A549 (cell line): ENCODE measurements around the gene MAMDC4. TPM values are rescaled to one million over a fixed set of nuclear protein-coding genes. Genes with fewer than 3 reads are reported as not detected.
"Not testable (repeated sequence)": the region's sequence is repeated elsewhere in the genome, so short reads cannot be mapped to it uniquely, and the experiment has no call there.

Experiments used
- ATAC-seq, 2 experiments: fragments of 200-7000 bp in 1 of 2; fragments of >200 bp in 1 of 2; cut with Nextera tagmentation in 1 of 2; cut with Tn5 transposase in 1 of 2; 3 replicates each; pipeline versions ENCODE4 v1.8.0 to v1.9.1; 2018 to 2020; ENCODE audit warnings: mild to moderate bottlenecking in 1 of 2, moderate library complexity in 1 of 2
- CTCF ChIA-PET: fragments of 300-600 bp; sonication (Branson Sonifier 250); formaldehyde crosslinking; extraction: SDS; loops from one replicate; lab custom pipeline; 2021; ENCODE audit warnings: antibody characterized with exemption, inconsistent platforms; lab: Yijun Ruan, JAX
- POLR2A ChIA-PET: fragments of 350-600 bp; formaldehyde crosslinking; extraction: SDS; loops from one replicate; lab custom pipeline; 2021; ENCODE audit warnings: antibody characterized with exemption, inconsistent platforms; lab: Yijun Ruan, JAX
- DNase-seq, 2 experiments: peaks; one replicate each; pipeline versions ENCODE4 v3.0.0 to v3.0.0-alpha.2; 2011 to 2016; ENCODE audit warnings: low read depth in 1 of 2, low spot score in 1 of 2
- FAIRE-seq: peaks from 2 replicates; lab custom pipeline; 2011; peaks lifted over from hg19 to GRCh38; lab: Jason Lieb, UNC
- H3K27ac ChIP-seq, 2 experiments: fragments of >200 bp; sonication (Bioruptor Twin); formaldehyde crosslinking; 3 replicates each; pipeline ENCODE4 v1.5.1; 2016 to 2017
- H3K4me1 ChIP-seq: fragments of >200 bp; sonication (Bioruptor Twin); formaldehyde crosslinking; 3 replicates; pipeline ENCODE4 v1.6.1; 2016
- H3K4me2 ChIP-seq: fragments of >200 bp; sonication (Bioruptor Twin); formaldehyde crosslinking; 3 replicates; pipeline ENCODE4 v1.6.1; 2016
- H3K4me3 ChIP-seq: fragments of >200 bp; sonication (Bioruptor Twin); formaldehyde crosslinking; 3 replicates; pipeline ENCODE4 v1.5.1; 2016
- H3K9me3 ChIP-seq: fragments of >200 bp; sonication (Bioruptor Twin); formaldehyde crosslinking; 3 replicates; pipeline ENCODE4 v1.6.1; 2016
- CEBPB ChIP-seq, 2 experiments: fragments of >200 bp in 1 of 2; sonication (Bioruptor Twin) in 1 of 2; formaldehyde crosslinking in 1 of 2; IDR thresholded peaks; 2 replicates each; pipeline ENCODE4 v1.6.1; 2012 to 2016
- CHD2 ChIP-seq: fragments of 150-350 bp; IDR thresholded peaks from 2 replicates; pipeline ENCODE4 v1.6.1; 2014; ENCODE audit warnings: low read length; ENCODE audit not compliant: partially characterized antibody
- EHF ChIP-seq: fragments of 250-450 bp; sonication (Bioruptor Pico); IDR thresholded peaks from 2 replicates; pipeline ENCODE4 v1.5.0; 2020; ENCODE audit warnings: mild to moderate bottlenecking
- FOXS1 ChIP-seq: fragments of 250-450 bp; sonication (Bioruptor Pico); IDR thresholded peaks from 2 replicates; pipeline ENCODE4 v1.5.0; 2020; ENCODE audit warnings: mild to moderate bottlenecking, moderate library complexity
- HOXB5 ChIP-seq: fragments of 250-450 bp; sonication (Bioruptor Pico); IDR thresholded peaks from 2 replicates; pipeline ENCODE4 v1.5.0; 2020; ENCODE audit warnings: mild to moderate bottlenecking, moderate library complexity
- JUN ChIP-seq, 2 experiments: fragments of >200 bp; sonication (Bioruptor Twin); formaldehyde crosslinking; IDR thresholded peaks; 2 replicates in 1 of 2; 3 replicates in 1 of 2; pipeline ENCODE4 v1.6.1; 2016 to 2017
- JUNB ChIP-seq: fragments of >200 bp; sonication (Bioruptor Twin); formaldehyde crosslinking; IDR thresholded peaks from 2 replicates; pipeline ENCODE4 v1.6.1; 2016
- MYC ChIP-seq: IDR thresholded peaks from 2 replicates; pipeline ENCODE4 v1.6.1; 2012; ENCODE audit warnings: mild to moderate bottlenecking, inconsistent platforms, low read length, improper control_type of control experiment, borderline replicate concordance
- PHF8 ChIP-seq: fragments of 200-600 bp; sonication (generic); IDR thresholded peaks from 2 replicates; pipeline ENCODE4 v1.6.1; 2016; ENCODE audit warnings: low read depth, mild to moderate bottlenecking, antibody characterized with exemption, moderate library complexity, borderline replicate concordance
- POLR2A ChIP-seq: IDR thresholded peaks from 2 replicates; pipeline ENCODE4 v1.6.1; 2012; ENCODE audit warnings: mild to moderate bottlenecking, low read length
- POLR2AphosphoS2 ChIP-seq: conservative IDR thresholded peaks from 2 replicates; pipeline ENCODE4 v1.6.1; 2012; ENCODE audit warnings: low read length, improper control_type of control experiment, inconsistent platforms
- RAD21 ChIP-seq, 2 experiments: fragments of >200 bp in 1 of 2; sonication (Bioruptor Twin) in 1 of 2; formaldehyde crosslinking in 1 of 2; IDR thresholded peaks in 1 of 2; conservative IDR thresholded peaks in 1 of 2; 2 replicates in 1 of 2; 3 replicates in 1 of 2; pipeline ENCODE4 v1.6.1; 2012 to 2018; ENCODE audit warnings: inconsistent platforms in 1 of 2
- RFX5 ChIP-seq: fragments of 450-650 bp; IDR thresholded peaks from 2 replicates; pipeline ENCODE4 v1.7.1; 2014; ENCODE audit warnings: antibody characterized with exemption, mild to moderate bottlenecking, moderate library complexity
- ZNF302 ChIP-seq: fragments of 250-450 bp; sonication (Bioruptor Pico); IDR thresholded peaks from 2 replicates; pipeline ENCODE4 v1.9.0; 2021; ENCODE audit warnings: inconsistent platforms, mild to moderate bottlenecking, moderate library complexity
- WGBS: methylation state at CpG from one replicate; pipeline ENCODE4 v1.1.6; 2017; ENCODE audit errors: missing lambda C conversion rate; 5-methylcytosine and 5-hydroxymethylcytosine counted together
- polyA plus RNA-seq, 4 experiments: library from polyadenylated mRNA; depleted of rRNA in 3 of 4; stranded (reverse); fragments of >200 nt; fragmentation: RNase III in 1 of 4; extraction: RNeasy Plus Mini Kit Qiagen cat#74134 plus additional on column Dnase treatment in 1 of 4; gene quantifications; 2 replicates in 3 of 4; 3 replicates in 1 of 4; pipeline ENCODE4 v1.2.3, GENCODE V29; 2011 to 2017
- TF ChIP-seq, protein P1 (sequence below): fragments of >200 bp; sonication (Bioruptor Twin); formaldehyde crosslinking; IDR thresholded peaks from 3 replicates; pipeline ENCODE4 v1.6.1; 2016
- TF ChIP-seq, protein P2 (sequence below): IDR thresholded peaks from 2 replicates; pipeline ENCODE4 v1.6.1; 2012
- TF ChIP-seq, protein P3 (sequence below): IDR thresholded peaks from 2 replicates; pipeline ENCODE4 v1.6.1; 2012; ENCODE audit warnings: low read depth, borderline replicate concordance
- TF ChIP-seq, protein P4 (sequence below): IDR thresholded peaks from 2 replicates; pipeline ENCODE4 v1.6.1; 2012
- TF ChIP-seq, protein P5 (sequence below): fragments of 200-600 bp; sonication (generic); IDR thresholded peaks from 2 replicates; pipeline ENCODE4 v1.6.1; 2016; ENCODE audit warnings: antibody characterized with exemption, mild to moderate bottlenecking, moderate library complexity

The MAMDC4 gene
- polyA plus RNA-seq, 2 of the 4 experiments (the other 2 are of a cell fraction), result 1.3 to 7.3 TPM

DNA sequence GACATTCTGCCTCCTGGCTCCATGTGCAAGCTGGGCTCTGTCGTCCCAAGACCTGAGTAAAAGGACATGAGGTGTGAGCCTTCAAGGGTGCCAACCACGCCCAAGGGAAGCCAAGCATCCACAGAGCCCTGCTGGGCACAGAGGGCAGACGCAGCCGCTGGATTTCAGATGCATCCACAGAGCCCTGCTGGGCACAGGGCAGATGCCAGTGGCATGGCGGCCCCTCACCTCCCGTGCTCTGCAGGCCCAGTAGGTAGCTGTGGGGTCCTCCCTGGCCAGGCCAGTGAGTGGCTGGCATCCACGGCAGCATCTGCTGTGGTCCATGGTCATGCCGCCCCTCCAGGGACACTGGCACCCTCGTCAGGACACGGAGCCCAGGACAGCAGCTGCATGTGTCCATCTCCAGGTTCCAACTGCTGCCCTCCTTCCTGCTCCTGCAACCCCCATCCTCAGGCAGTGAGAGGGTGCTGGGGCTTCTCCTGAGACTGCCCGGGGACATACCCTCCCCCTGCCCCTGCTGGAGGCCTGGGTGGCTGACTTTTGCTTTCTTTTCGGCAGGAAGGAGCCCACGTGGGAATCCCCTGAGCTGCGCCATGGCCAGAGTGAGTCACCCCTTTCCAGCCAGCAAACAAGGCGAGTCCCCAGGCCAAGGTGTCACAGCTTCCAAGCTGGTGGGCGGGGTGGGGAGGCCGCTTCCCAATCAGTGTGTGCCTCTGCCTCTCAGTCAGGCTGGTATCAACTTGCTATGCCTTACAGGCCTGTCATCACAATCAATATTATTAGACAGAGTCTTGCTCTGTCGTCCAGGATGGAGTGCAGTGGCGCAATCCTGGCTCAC is 30.2 kb downstream of the MAMDC4 start (continued):
- peak; percentile 52; the same call in 1 of the 2 replicates for TF ChIP-seq JUNB

DNA sequence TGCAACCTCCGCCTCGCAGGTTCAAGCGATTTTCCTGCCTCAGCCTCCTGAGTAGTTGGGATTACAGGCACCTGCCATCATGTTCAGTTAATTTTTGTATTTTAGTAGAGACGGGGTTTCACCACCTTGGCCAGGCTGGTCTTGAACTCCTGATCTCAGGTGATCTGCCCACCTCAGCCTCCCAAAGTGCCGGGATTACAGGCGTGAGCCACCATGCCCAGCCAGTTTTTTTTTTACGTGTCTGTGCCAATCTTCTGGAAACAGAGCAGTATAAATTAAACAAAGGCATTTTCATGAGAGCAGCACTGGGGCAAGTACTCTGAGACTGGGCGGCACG is 30.8 kb downstream of the MAMDC4 start:
- not testable (repeated sequence) for DNase-seq, H3K4me3 ChIP-seq, FAIRE-seq, ATAC-seq, H3K9me3 ChIP-seq
- peaks cover 48% of the 10 kb centered on the region for H3K4me1 ChIP-seq
- peak overlapping the region; percentile 77 for H3K4me2 ChIP-seq
- peak overlapping the region; percentile 97 to 98 for H3K27ac ChIP-seq
- ChIA-PET POLR2A (interaction anchor here (0.9 to 6.8 kb wide), 5 partner anchors 13 to 32 kb away, joined by 3 to 108 read pairs (median 10); partner anchors contain the start of gene EDF1), CTCF (interaction anchor here (0.6 to 14.7 kb wide), 11 partner anchors 8 to 164 kb away, joined by 3 to 139 read pairs (median 8); partner anchors contain the start of genes AJM1, C8G and FBXW5)
- 36% methylated on average over 9 of the region's 9 CpGs for WGBS

DNA sequence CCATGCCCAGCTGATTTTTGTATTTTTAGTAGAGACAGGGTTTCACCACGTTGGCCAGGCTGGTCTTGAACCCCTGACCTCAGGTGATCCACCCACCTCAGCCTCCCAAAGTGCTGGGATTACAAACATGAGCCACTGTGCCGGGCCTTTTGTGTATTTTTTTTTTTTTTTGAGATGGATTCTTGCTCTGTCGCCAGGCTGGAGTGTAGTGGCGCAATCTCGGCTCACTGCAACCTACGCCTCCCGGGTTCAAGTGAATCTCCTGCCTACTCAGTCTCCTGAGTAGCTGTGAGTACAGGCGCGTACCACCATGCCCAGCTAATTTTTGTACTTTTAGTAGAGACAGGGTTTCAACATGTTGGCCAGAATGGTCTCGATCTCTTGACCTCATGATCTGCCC is 31.5 kb downstream of the MAMDC4 start:
- FAIRE-seq, result not testable (repeated sequence)
- TF ChIP-seq CEBPB (IDR thresholded peaks at IDR 0.05), result peak; percentile 15 to 62; a peak in 3 of 4 replicates
- TF ChIP-seq, all 56 proteins: peak for 1; not testable (repeated sequence) for 55
- Histone ChIP-seq H3K27ac (peak overlapping the region; percentile 97 to 98), H3K4me2 (peak overlapping the region; percentile 77), H3K4me1 (peaks cover 55% of the 10 kb centered on the region)
- DNase-seq, H3K9me3 ChIP-seq, H3K4me3 ChIP-seq, ATAC-seq: not testable (repeated sequence)
- CTCF ChIA-PET, result interaction anchor here (0.6 to 14.7 kb wide), 13 partner anchors 9 to 163 kb away, joined by 3 to 139 read pairs (median 7); partner anchors contain the start of genes AJM1, C8G and FBXW5
- POLR2A ChIA-PET, result interaction anchor here (0.6 to 6.8 kb wide), 4 partner anchors 8 to 108 kb away, joined by 3 to 108 read pairs (median 5); no protein-coding TSS in a partner anchor
- 64% methylated on average over 10 of the region's 10 CpGs for WGBS

DNA sequence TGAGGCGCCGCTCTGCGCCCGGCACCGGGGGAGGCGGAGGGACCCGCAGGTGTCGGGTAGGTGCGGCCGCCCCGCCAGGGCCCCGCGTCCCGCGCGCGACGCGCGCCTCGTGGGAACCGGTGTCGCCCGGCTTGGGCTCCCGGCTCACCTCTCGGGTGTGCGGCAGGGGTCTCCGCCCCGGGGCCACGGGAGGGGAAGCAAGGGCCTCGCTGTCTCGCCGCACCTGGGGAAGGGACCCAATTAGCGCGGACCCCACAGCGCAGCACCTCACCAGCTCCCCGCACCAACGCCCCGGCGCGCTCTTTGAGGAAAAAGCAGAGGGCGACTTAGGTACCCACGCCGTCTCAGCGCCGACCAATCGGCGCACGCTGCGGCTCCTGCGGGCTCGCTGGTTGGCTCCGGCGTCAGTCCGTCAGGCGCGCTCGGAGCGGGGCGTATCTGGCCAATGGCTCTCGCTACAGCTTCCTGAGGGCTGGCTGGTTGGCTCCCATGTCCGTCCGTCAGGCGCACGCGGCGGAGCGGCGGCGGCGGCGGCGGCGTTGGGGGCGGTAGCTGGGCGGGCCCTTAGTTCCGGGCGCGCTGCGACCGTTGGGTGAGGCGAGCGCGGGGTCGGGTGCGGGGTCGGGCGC is 33.9 kb downstream of the MAMDC4 start, which contains the start of gene TRAF2:
Gene TRAF2 (plus strand): TSS at position 567 of the 629 bp plus-strand sequence. CDS start 12,225 bp downstream, outside the sequence.
- Histone ChIP-seq H3K4me3 (peak within 1 kb of the TSS; percentile 99), H3K4me2 (peak within 1 kb of the TSS; percentile 91), H3K9me3 (no peaks in the 10 kb centered on the region), H3K27ac (peak within 1 kb of the TSS; percentile 98 to 99)
- ATAC-seq, result peak; percentile 82 to 86
- ChIA-PET CTCF (interaction anchor here (0.9 to 14.7 kb wide), 7 partner anchors 11 to 144 kb away, joined by 3 to 139 read pairs (median 5); partner anchors contain the start of gene FBXW5), POLR2A (interaction anchor here (0.7 to 6.8 kb wide), 11 partner anchors 9 to 111 kb away, joined by 3 to 108 read pairs (median 4); partner anchors contain the start of genes CLIC3, EDF1 and RABL6)
- whole genome bisulfite sequencing, result 3% methylated on average over 23 of the region's 88 CpGs
- DNase-seq, result peak; percentile 99 to 100
- no peak for FAIRE-seq
- TF ChIP-seq HOXB5 (CRISPR knock-in tag), result no peak
- TF ChIP-seq, protein P1, sequence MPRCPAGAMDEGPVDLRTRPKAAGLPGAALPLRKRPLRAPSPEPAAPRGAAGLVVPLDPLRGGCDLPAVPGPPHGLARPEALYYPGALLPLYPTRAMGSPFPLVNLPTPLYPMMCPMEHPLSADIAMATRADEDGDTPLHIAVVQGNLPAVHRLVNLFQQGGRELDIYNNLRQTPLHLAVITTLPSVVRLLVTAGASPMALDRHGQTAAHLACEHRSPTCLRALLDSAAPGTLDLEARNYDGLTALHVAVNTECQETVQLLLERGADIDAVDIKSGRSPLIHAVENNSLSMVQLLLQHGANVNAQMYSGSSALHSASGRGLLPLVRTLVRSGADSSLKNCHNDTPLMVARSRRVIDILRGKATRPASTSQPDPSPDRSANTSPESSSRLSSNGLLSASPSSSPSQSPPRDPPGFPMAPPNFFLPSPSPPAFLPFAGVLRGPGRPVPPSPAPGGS, result peak; percentile 60; the same call in 2 of the 3 replicates
- TF ChIP-seq, protein P2, sequence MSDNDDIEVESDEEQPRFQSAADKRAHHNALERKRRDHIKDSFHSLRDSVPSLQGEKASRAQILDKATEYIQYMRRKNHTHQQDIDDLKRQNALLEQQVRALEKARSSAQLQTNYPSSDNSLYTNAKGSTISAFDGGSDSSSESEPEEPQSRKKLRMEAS, result peak; percentile 69; the same call in 1 of the 2 replicates
- TF ChIP-seq, protein P3, sequence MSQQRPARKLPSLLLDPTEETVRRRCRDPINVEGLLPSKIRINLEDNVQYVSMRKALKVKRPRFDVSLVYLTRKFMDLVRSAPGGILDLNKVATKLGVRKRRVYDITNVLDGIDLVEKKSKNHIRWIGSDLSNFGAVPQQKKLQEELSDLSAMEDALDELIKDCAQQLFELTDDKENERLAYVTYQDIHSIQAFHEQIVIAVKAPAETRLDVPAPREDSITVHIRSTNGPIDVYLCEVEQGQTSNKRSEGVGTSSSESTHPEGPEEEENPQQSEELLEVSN, result peak; percentile 68; the same call in 1 of the 2 replicates
- TF ChIP-seq EHF, result peak; percentile 50; the same call in 1 of the 2 replicates
- peak; percentile 93 for TF ChIP-seq POLR2A
- TF ChIP-seq JUN (IDR thresholded peaks at IDR 0.05), result peak; percentile 54 to 82; a peak in 4 of 5 replicates
- TF ChIP-seq RAD21 (conservative IDR thresholded peaks at IDR 0.05 in 1 of 2, IDR thresholded peaks at IDR 0.05 in 1 of 2), result no peak
- peak; percentile 48; the same call in 1 of the 2 replicates for TF ChIP-seq RFX5
- 0 out of 2 replicates have a peak, but pooled peaks have one; percentile 61 for TF ChIP-seq MYC
- TF ChIP-seq ZNF302, result no peak
- peak; percentile 29; the same call in 1 of the 2 replicates for TF ChIP-seq PHF8
- no peak for TF ChIP-seq POLR2AphosphoS2
- TF ChIP-seq CHD2, result peak; percentile 49
- TF ChIP-seq, protein P4, sequence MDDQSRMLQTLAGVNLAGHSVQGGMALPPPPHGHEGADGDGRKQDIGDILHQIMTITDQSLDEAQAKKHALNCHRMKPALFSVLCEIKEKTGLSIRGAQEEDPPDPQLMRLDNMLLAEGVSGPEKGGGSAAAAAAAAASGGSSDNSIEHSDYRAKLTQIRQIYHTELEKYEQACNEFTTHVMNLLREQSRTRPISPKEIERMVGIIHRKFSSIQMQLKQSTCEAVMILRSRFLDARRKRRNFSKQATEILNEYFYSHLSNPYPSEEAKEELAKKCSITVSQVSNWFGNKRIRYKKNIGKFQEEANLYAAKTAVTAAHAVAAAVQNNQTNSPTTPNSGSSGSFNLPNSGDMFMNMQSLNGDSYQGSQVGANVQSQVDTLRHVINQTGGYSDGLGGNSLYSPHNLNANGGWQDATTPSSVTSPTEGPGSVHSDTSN, result peak; percentile 100
- TF ChIP-seq, protein P5, sequence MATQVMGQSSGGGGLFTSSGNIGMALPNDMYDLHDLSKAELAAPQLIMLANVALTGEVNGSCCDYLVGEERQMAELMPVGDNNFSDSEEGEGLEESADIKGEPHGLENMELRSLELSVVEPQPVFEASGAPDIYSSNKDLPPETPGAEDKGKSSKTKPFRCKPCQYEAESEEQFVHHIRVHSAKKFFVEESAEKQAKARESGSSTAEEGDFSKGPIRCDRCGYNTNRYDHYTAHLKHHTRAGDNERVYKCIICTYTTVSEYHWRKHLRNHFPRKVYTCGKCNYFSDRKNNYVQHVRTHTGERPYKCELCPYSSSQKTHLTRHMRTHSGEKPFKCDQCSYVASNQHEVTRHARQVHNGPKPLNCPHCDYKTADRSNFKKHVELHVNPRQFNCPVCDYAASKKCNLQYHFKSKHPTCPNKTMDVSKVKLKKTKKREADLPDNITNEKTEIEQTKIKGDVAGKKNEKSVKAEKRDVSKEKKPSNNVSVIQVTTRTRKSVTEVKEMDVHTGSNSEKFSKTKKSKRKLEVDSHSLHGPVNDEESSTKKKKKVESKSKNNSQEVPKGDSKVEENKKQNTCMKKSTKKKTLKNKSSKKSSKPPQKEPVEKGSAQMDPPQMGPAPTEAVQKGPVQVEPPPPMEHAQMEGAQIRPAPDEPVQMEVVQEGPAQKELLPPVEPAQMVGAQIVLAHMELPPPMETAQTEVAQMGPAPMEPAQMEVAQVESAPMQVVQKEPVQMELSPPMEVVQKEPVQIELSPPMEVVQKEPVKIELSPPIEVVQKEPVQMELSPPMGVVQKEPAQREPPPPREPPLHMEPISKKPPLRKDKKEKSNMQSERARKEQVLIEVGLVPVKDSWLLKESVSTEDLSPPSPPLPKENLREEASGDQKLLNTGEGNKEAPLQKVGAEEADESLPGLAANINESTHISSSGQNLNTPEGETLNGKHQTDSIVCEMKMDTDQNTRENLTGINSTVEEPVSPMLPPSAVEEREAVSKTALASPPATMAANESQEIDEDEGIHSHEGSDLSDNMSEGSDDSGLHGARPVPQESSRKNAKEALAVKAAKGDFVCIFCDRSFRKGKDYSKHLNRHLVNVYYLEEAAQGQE, result peak; percentile 31; the same call in 1 of the 2 replicates
- TF ChIP-seq FOXS1, result no peak
- TF ChIP-seq, all 56 proteins: peak for 12
- H3K4me1 ChIP-seq, result peaks cover 57% of the 10 kb centered on the region
